BJ (cell line): Measurements from ENCODE around the gene GNL1. TPM values are rescaled to one million over a fixed set of nuclear protein-coding genes. Genes with fewer than 3 reads are reported as not detected.

Source experiments
- CTCF ChIA-PET: fragments of 350-600 bp; formaldehyde crosslinking; extraction: SDS; loops from one replicate; lab custom pipeline; 2021; ENCODE audit warnings: antibody characterized with exemption, inconsistent platforms; lab: Yijun Ruan, JAX
- POLR2A ChIA-PET: fragments of 300-600 bp; sonication (Branson Sonifier 250); formaldehyde crosslinking; extraction: SDS; loops from one replicate; lab custom pipeline; 2021; ENCODE audit warnings: antibody characterized with exemption; lab: Charles Lee
- DNase-seq: peaks from one replicate; pipeline ENCODE4 v3.0.0-alpha.2; 2011; ENCODE audit warnings: low read depth
- H3K27me3 ChIP-seq: 2 replicates; pipeline ENCODE4 v1.6.0; 2011; ENCODE audit warnings: low read length; ENCODE audit not compliant: control insufficient read depth, insufficient read depth
- H3K36me3 ChIP-seq: 2 replicates; pipeline ENCODE4 v1.5.1; 2011; ENCODE audit warnings: low read length; ENCODE audit not compliant: control insufficient read depth, insufficient read depth
- H3K4me3 ChIP-seq: 2 replicates; pipeline ENCODE4 v1.5.1; 2011; ENCODE audit warnings: low read depth, mild to moderate bottlenecking, control low read depth, low read length
- CTCF ChIP-seq: IDR thresholded peaks from 2 replicates; pipeline ENCODE4 v1.5.1; 2011; ENCODE audit warnings: low read depth, mild to moderate bottlenecking, control low read depth, inconsistent platforms, low read length, moderate library complexity; ENCODE audit not compliant: insufficient read depth
- polyA minus RNA-seq: library from RNA; depleted of rRNA, polyadenylated mRNA; stranded (reverse); fragments of >200 nt; gene quantifications from 2 replicates; pipeline ENCODE4 v1.2.3, GENCODE V29; 2011; rRNA and poly(A)+ RNA removed
- polyA plus RNA-seq: library from polyadenylated mRNA; depleted of rRNA; stranded (reverse); fragments of >200 nt; gene quantifications from 2 replicates; pipeline ENCODE4 v1.2.3, GENCODE V29; 2011; rRNA removed

GNL1 gene, protein sequence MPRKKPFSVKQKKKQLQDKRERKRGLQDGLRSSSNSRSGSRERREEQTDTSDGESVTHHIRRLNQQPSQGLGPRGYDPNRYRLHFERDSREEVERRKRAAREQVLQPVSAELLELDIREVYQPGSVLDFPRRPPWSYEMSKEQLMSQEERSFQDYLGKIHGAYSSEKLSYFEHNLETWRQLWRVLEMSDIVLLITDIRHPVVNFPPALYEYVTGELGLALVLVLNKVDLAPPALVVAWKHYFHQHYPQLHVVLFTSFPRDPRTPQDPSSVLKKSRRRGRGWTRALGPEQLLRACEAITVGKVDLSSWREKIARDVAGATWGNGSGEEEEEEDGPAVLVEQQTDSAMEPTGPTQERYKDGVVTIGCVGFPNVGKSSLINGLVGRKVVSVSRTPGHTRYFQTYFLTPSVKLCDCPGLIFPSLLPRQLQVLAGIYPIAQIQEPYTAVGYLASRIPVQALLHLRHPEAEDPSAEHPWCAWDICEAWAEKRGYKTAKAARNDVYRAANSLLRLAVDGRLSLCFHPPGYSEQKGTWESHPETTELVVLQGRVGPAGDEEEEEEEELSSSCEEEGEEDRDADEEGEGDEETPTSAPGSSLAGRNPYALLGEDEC
- polyA plus RNA-seq, result 47.4 and 47.6 TPM in 2 replicates
- polyA minus RNA-seq, result 31.9 and 49.9 TPM in 2 replicates

- TF ChIP-seq CTCF, result no peak; the same call in 1 of the 2 replicates
- peak; percentile 30 for DNase-seq
- CTCF ChIA-PET, result interaction anchor here (0.6 to 5.3 kb wide), 6 partner anchors 11 to 75 kb away, joined by 3 to 37 read pairs (median 7); partner anchors contain the start of gene ABCF1
- peaks cover 14% of the 10 kb centered on the region for H3K36me3 ChIP-seq
- POLR2A ChIA-PET, result no interaction called here
- peak within 1 kb of the TSS; percentile 65 for H3K4me3 ChIP-seq
- no peaks in the 10 kb centered on the region for H3K27me3 ChIP-seq
These were observed at the start of gene GNL1 for GRCh38 chr6:30556066-30556905. Gene GNL1 (minus strand): TSS chr6:30556489. CDS start chr6:30556203, 286 bp downstream.

- TF ChIP-seq CTCF, result no peak
- H3K27me3 ChIP-seq, result no peaks in the 10 kb centered on the region
These were observed 47.7 kb upstream of the GNL1 start for GRCh38 chr6:30603961-30604360.

GRCh38 chr6:30601815-30602641 lies 45.7 kb upstream of the GNL1 start:
- TF ChIP-seq CTCF, result no peak
- Histone ChIP-seq H3K4me3 (no peak overlapping the region), H3K27me3 (no peaks in the 10 kb centered on the region), H3K36me3 (peaks cover 45% of the 10 kb centered on the region)
- DNase-seq, result no peak
- CTCF ChIA-PET, result no interaction called here
- POLR2A ChIA-PET, result no interaction called here

More at GRCh38 chr6:30603961-30604360, 47.7 kb upstream of the GNL1 start:
- H3K36me3 ChIP-seq, result peaks cover 51% of the 10 kb centered on the region
- no peak overlapping the region for H3K4me3 ChIP-seq
- no peak for DNase-seq
- POLR2A ChIA-PET, result no interaction called here
- CTCF ChIA-PET, result interaction anchor here (0.7 to 2.0 kb wide), 2 partner anchors 9 to 122 kb away, joined by 3 to 5 read pairs; no protein-coding TSS in a partner anchor

DNA sequence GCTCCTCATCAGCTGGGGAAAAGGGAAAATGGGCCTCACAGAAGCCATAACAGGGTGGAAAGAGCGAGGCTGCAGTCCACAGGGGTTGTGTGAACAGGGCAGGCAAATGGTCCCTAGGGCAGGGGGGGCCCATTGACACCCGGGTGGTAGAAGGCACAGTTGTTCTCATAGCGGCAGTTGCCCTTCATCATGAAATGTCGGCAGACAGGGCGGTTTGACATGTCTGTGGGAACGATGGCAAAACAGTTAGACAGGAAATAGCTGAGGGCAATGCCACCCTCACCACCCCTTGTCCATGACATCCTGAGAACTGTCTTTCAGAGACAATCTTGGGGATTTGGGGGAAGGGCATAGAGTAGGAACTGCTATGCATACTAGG lies 45.1 kb upstream of the GNL1 start:
- CTCF ChIA-PET, result no interaction called here
- no peak for TF ChIP-seq CTCF
- POLR2A ChIA-PET, result no interaction called here
- Histone ChIP-seq H3K36me3 (peaks cover 43% of the 10 kb centered on the region), H3K27me3 (no peaks in the 10 kb centered on the region), H3K4me3 (no peak overlapping the region)
- no peak for DNase-seq
